Brain pericyte (primary cell): ENCODE measurements around the gene PSME4.

ENCODE experiments used
- DNase-seq: peaks from one replicate; pipeline ENCODE4 v3.0.0-alpha.2; 2012; ENCODE audit warnings: low read depth, low spot score

The PSME4 gene, protein sequence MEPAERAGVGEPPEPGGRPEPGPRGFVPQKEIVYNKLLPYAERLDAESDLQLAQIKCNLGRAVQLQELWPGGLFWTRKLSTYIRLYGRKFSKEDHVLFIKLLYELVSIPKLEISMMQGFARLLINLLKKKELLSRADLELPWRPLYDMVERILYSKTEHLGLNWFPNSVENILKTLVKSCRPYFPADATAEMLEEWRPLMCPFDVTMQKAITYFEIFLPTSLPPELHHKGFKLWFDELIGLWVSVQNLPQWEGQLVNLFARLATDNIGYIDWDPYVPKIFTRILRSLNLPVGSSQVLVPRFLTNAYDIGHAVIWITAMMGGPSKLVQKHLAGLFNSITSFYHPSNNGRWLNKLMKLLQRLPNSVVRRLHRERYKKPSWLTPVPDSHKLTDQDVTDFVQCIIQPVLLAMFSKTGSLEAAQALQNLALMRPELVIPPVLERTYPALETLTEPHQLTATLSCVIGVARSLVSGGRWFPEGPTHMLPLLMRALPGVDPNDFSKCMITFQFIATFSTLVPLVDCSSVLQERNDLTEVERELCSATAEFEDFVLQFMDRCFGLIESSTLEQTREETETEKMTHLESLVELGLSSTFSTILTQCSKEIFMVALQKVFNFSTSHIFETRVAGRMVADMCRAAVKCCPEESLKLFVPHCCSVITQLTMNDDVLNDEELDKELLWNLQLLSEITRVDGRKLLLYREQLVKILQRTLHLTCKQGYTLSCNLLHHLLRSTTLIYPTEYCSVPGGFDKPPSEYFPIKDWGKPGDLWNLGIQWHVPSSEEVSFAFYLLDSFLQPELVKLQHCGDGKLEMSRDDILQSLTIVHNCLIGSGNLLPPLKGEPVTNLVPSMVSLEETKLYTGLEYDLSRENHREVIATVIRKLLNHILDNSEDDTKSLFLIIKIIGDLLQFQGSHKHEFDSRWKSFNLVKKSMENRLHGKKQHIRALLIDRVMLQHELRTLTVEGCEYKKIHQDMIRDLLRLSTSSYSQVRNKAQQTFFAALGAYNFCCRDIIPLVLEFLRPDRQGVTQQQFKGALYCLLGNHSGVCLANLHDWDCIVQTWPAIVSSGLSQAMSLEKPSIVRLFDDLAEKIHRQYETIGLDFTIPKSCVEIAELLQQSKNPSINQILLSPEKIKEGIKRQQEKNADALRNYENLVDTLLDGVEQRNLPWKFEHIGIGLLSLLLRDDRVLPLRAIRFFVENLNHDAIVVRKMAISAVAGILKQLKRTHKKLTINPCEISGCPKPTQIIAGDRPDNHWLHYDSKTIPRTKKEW (N-terminal part only)

GRCh38 chr2:53970724-53971602 is at the start of gene PSME4:
Gene PSME4 (minus strand): TSS chr2:53970993. CDS start chr2:53970784, 209 bp downstream.
- DNase-seq = no peak

DNA sequence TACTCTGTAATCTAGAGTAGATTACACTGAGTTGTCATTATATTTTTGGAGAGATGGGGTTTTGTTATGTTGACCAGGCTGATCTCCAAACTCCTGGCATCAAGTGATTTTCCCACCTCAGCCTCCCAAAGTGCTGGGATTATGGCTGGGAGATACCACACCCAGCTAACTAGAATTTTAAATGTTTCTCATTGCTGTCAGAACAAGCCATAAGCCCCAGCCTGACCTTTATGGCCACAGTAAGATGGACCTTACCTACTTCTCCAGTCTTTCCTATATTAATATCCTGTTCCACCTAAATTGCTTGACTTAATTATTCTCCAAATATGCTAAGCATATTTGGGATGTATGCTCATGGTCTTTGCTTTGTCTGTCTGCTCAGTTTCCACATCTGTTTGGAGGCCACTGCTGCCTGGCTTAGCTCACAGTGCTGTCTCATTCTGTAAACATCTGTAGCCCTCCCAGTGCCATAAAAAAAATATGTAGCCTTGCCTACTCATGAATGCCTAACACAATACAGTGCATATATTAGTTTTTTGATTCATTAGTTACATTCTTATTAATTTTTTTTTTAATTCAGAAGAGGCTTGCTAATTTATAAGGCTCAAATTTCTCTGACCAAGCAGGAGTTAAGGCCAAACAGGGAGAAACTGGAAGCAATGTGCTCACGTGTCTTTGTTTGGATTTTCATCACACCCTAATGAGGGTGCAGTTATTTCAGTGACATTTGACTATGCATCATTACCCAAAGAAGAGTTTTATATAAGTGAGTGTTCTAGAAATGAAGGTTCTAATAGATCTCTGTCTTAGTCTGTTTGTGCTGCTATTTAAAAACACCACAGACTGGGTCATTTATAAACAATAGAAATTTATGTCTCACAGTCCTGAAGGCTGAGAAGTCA is 45.3 kb upstream of the PSME4 start:
- DNase-seq = peak; percentile 5

GRCh38 chr2:54013996-54014395 is 43.2 kb upstream of the PSME4 start:
- no peak for DNase-seq

- no peak for DNase-seq
Measured at GRCh38 chr2:54012538-54013141, 41.8 kb upstream of the PSME4 start.

- no peak for DNase-seq
Measured at GRCh38 chr2:54009549-54009948, 38.8 kb upstream of the PSME4 start.

- DNase-seq = no peak
Measured at GRCh38 chr2:54008439-54008838, 37.6 kb upstream of the PSME4 start.

GRCh38 chr2:54000524-54000923 is 29.7 kb upstream of the PSME4 start:
- no peak for DNase-seq

GRCh38 chr2:54000122-54000521 is 29.3 kb upstream of the PSME4 start:
- no peak for DNase-seq

GRCh38 chr2:53998834-53999233 is 28.0 kb upstream of the PSME4 start:
- no peak for DNase-seq

DNA sequence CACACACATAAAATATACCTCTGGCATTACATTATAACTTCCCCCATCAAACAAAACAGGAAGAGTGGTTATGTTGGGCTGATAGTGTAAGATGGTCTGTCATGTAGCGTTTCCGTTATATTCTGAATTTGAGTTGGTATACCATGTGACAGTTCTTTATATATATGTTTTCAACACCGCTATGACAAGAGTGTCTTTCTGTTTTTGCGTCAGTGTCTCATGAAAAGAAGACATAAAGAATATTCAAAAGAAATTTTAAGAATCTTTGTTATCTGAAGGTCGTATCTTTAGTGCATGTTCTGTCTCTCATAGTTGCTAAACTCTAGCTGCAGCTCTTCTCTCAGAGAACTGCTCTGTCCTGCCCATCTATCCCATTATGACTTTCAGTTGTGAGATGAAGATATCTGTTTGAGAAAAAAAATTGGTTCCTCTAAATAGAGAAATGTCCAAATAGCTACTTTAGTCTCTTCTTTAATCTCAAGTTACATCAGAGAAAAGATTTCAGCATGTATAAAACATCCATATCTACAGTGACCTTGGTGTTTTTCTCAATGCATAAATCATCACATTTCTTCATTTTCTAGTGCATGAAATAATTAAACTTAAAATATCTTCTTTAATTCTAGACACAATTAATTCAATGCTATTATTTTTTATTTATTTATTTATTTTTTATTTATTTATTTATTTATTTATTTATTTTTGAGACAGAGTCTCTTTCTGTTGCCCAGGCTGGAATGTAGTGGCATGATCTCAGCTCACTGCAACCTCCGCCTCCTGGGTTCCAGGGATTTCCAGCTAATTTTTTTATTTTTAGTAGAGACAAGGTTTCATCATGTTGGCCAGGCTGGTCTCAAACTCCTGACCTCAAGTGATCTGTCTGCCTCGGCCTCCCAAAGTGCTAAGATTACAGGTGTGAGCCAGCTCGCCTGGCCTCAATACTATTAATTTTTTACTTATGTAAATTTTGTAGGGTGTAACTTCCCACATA is 24.3 kb upstream of the PSME4 start:
- no peak for DNase-seq

DNA sequence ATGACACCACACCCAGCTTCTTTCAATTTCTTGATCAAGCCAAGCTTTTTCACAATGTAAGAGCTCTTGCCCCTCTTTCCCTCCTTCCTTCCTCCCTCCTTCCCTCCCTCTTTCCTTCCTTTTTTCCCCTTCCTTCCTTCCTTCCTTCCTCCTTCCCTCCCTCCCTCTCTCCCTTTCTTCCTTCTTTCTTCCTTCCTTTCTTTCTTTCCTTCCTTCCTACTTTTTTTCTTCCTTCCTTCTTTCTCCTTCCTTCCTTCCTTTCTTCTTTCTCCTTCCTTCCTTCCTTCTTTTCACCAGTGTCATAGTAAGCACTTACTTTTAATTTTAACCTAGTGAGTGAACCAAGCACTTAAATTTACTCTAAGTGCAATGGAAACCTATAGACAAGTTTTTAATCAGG is 21.2 kb upstream of the PSME4 start:
- DNase-seq = no peak

DNA sequence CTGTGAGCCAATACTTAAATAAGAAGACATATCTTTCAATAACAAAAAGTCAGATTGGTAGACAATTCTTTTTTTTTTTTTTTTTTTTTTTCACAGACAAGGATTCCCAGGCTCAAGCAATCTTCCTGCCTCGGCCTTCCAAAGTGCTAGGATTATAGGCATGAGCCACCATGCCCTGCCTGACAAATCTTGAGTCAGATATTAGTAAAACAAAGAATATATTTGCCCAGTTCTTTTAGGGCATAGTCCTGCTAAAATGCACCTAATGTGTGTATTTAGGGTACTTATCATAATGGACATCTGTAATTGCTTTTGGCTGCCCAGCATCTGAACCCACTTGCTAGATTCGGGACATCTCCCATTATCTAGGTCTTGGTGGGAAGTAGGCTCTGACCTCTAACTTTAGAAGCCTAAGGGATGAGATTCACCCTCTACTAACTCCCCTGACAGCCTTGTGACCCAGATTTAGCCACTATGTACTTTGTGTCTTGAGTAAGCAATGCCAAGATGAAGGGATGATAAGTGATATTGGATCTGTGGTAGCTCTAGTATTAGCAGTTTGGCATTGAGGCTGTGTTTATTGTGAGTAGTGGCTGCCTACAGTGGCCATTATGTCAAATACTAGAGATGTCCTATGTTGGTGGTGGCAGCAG is 18.5 kb upstream of the PSME4 start:
- no peak for DNase-seq

- DNase-seq = peak; percentile 10
Measured at GRCh38 chr2:53987336-53987921, 16.6 kb upstream of the PSME4 start.

GRCh38 chr2:53985646-53986045 is 14.9 kb upstream of the PSME4 start:
- DNase-seq = no peak

- DNase-seq = no peak
Measured at GRCh38 chr2:53969968-53970723, 647 bp downstream of the PSME4 start.

DNA sequence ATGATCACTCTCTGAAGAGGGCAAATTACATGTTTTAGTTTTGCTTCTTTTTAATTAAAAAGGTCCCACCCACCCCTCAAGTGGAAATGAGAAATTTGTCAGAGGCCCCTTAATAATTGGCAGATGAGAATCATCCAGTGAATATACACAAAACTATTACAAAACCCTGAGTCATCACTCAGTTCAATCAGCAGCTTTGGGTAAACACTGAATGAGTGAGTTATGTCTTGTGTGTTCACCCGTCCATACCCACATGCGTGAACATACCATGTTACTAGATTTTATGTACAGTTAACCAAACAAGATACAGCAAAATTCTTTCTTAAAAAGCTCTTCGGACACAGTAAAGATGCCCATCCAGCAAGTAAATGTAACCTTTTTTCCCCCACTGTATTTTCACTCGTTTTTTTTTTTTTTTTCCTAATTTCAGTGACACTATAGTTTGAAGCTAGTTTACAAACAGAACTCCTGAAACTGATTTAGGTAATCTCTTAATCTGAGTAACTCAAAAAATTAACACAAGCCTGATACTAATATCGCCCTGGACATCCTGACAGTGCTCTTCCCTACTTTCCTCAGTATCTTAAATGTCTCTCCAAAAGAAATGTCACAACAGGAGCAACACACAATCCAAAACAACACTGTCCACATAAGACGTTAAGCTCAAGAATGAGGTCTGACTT is 1.4 kb downstream of the PSME4 start:
- DNase-seq = no peak
